Osteocyte (in vitro differentiated cells): Measurements from ENCODE around the gene NFIC. TPM values are rescaled to one million over a fixed set of nuclear protein-coding genes. Genes with fewer than 3 reads are reported as not detected.

Experiments
- DNase-seq: peaks from one replicate; pipeline ENCODE4 v3.0.0; 2021; ENCODE audit warnings: mixed read lengths; ENCODE audit not compliant: unreplicated experiment; ENCODE audit errors: extremely low spot score
- H3K27ac Mint-ChIP-seq: one replicate; pipeline ENCODE4 v1.8.0; 2021; ENCODE audit warnings: mild to moderate bottlenecking, mixed read lengths; ENCODE audit not compliant: unreplicated experiment
- H3K27me3 Mint-ChIP-seq: one replicate; pipeline ENCODE4 v1.8.0; 2021; ENCODE audit warnings: mixed read lengths; ENCODE audit not compliant: unreplicated experiment
- H3K36me3 Mint-ChIP-seq: one replicate; pipeline ENCODE4 v1.8.0; 2021; ENCODE audit warnings: mixed read lengths; ENCODE audit not compliant: unreplicated experiment
- H3K4me1 Mint-ChIP-seq: one replicate; pipeline ENCODE4 v1.8.0; 2021; ENCODE audit warnings: mixed read lengths; ENCODE audit not compliant: unreplicated experiment
- H3K4me3 Mint-ChIP-seq: one replicate; pipeline ENCODE4 v1.8.0; 2021; ENCODE audit warnings: mild to moderate bottlenecking, moderate library complexity, mixed read lengths; ENCODE audit not compliant: unreplicated experiment
- H3K9me3 Mint-ChIP-seq: one replicate; pipeline ENCODE4 v1.8.0; 2021; ENCODE audit warnings: mixed read lengths; ENCODE audit not compliant: unreplicated experiment
- CTCF ChIP-seq: fragments of 200-600 bp; sonication (generic); IDR thresholded peaks from 2 replicates; pipeline ENCODE4 v1.5.0; 2021; ENCODE audit warnings: antibody characterized with exemption, mild to moderate bottlenecking, moderate library complexity
- total RNA-seq: library from RNA; stranded (reverse); gene quantifications from 2 replicates; pipeline ENCODE4 v1.2.1, GENCODE V29; 2021

Gene NFIC
- total RNA-seq, 1 donor from 2014 or later = 63.8 TPM

GRCh38 chr19:3361384-3362216 is 4.8 kb upstream of the NFIC start:
- Mint-ChIP-seq H3K4me1 (peaks cover 29% of the 10 kb centered on the region), H3K9me3 (no peaks in the 10 kb centered on the region), H3K36me3 (no peaks in the 10 kb centered on the region), H3K27me3 (no peaks in the 10 kb centered on the region), H3K27ac (peak overlapping the region; percentile 57), H3K4me3 (peak overlapping the region; percentile 84)
- no peak for TF ChIP-seq CTCF
- DNase-seq = no peak

GRCh38 chr19:3362217-3362906 is 4.0 kb upstream of the NFIC start:
- no peaks in the 10 kb centered on the region for H3K36me3 Mint-ChIP-seq
- H3K9me3 Mint-ChIP-seq = no peaks in the 10 kb centered on the region
- DNase-seq = no peak
- peaks cover 25% of the 10 kb centered on the region for H3K4me1 Mint-ChIP-seq
- H3K27me3 Mint-ChIP-seq = no peaks in the 10 kb centered on the region
- H3K4me3 Mint-ChIP-seq = peak overlapping the region; percentile 35
- no peak for TF ChIP-seq CTCF
- no peak overlapping the region for H3K27ac Mint-ChIP-seq

- no peak for TF ChIP-seq CTCF
- peak overlapping the region; percentile 31 for H3K27ac Mint-ChIP-seq
- H3K27me3 Mint-ChIP-seq = no peaks in the 10 kb centered on the region
- H3K4me1 Mint-ChIP-seq = peaks cover 30% of the 10 kb centered on the region
- H3K4me3 Mint-ChIP-seq = no peak overlapping the region
- H3K9me3 Mint-ChIP-seq = no peaks in the 10 kb centered on the region
- DNase-seq = no peak
- no peaks in the 10 kb centered on the region for H3K36me3 Mint-ChIP-seq
Observed at GRCh38 chr19:3363841-3364500, 2.4 kb upstream of the NFIC start.

- DNase-seq = no peak
- Mint-ChIP-seq H3K9me3 (no peaks in the 10 kb centered on the region), H3K27me3 (no peaks in the 10 kb centered on the region), H3K4me1 (peaks cover 33% of the 10 kb centered on the region), H3K27ac (no peak overlapping the region), H3K36me3 (no peaks in the 10 kb centered on the region), H3K4me3 (no peak overlapping the region)
- TF ChIP-seq CTCF = no peak
Observed at GRCh38 chr19:3364501-3364858, 1.9 kb upstream of the NFIC start.
